Body of pancreas (tissue), 4 donors: ENCODE data around the gene TSPAN18.

Experiments
- CTCF ChIP-seq, 7 experiments: fragments of 450-650 bp in 4 of 7; fragments of 200-600 bp in 3 of 7; sonication (generic) in 3 of 7; IDR thresholded peaks; one replicate each; pipeline ENCODE4 v1.5.1; 2016 to 2019; ENCODE audit warnings: antibody characterized with exemption in 7 of 7
- POLR2A ChIP-seq, 3 donors: fragments of 450-650 bp; IDR thresholded peaks; one replicate each; pipeline ENCODE4 v1.6.1; 2016; ENCODE audit warnings: antibody characterized with exemption in 3 of 3, mild to moderate bottlenecking in 2 of 3

DNA sequence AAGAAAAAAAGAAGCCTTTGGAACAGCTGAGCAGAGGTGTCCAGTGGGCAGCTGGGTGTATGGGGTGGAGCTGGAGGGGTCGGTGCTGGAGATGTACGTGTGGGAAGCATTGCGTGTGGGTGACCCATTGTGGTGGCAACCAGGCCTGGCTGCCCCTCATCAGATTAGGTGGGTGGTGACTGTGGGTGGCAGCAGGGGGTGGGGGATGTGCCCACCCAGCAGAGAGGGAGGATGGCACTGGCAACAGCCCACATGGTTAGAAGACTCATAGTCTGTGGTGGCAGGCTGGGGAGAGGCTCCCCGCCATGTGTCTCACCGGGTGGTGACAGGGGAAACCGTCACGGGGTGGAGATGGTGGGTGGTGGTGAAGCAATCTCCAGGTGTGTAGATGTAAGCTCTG, 196.4 kb downstream of the TSPAN18 start:
- TF ChIP-seq CTCF (IDR thresholded peaks at IDR 0.05) (no peak), POLR2A (IDR thresholded peaks at IDR 0.05) (no peak)
